Stimulated activated CD8-positive, alpha-beta memory T cell treated with anti-CD3 and anti-CD28 coated beads, Interleukin-4, amount 100 ng/mL, for 48 hours (primary cell): ENCODE data around the gene NBEAL2.

Experiments used
- DNase-seq: peaks from one replicate; pipeline ENCODE4 v3.0.0-alpha.2; 2020

Gene NBEAL2

DNA sequence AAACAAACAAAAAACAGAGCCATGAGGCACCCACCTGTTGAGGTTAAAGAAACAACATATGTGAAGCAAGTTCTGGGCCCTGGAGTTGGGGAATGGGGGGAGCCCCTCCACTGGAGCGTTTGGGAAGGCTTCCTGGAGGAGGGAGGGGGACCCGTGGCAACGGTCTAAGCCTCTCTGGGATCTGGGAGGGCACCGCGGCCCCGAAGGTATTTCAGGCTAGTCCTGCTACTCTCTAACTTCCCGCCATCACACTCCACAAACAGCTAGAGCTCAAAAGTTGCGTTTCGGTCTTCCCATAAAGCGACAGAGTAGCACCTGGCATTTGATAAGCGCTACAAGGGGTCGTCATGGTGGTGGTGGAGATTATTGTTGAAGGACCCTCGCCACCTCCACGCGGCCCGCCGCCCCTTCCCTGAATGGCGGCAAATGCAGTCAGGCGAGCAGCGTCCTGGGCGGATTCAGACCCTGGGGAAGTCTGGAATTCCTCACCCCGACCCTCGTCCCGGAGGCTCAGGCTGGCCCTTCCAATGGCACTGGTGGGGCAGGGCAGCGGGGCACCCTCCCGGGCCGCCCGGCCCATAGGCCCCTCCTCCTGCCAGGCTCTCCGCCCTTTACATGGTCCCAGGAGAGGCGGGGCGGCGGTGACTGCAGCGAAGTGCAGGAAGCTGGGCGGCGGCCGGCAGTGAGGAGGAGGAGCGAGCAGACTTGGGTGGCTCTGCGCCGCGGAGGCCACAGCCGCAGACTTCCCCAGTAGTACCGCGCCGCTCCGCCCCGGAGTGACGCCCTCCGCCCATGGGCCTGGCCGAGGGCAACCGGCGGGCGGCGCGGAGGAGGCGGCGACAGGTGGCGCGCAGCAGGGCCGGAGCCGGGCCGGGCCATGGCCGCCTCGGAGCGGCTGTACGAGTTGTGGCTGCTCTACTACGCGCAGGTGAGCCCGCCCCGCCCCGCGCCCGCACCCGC lies at the start of gene NBEAL2:
Gene NBEAL2 (plus strand): TSS at position 682 of the 960 bp plus-strand sequence. CDS start 196 bp downstream, at position 878.
- peak; percentile 97 for DNase-seq

GRCh38 chr3:46930166-46930944 lies 49.1 kb upstream of the NBEAL2 start:
- no peak for DNase-seq

DNA sequence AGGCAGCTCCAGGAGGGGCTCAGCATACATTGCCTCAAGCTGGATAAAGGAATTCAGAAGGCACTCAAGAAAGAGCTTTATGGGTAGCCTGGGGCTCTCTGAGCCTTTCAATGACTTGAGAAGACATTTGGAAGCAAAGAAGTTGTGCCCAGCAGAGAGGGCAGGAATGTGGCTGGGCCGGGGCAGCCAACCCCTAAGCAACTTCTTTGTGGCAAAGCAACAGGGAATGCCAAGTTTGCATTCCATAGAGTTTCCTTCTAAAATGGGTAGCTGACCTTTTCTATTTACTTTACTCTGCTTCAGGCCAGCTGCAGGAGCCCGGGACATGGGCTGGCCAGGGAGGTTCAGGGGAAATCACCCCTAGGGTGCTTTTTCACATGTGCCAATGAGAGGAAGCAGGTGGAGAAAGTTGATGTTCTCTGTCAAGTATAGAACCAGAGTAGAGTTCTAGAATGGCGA lies 48.5 kb upstream of the NBEAL2 start:
- no peak for DNase-seq

- DNase-seq = no peak
Measured at GRCh38 chr3:46931631-46932331, 47.7 kb upstream of the NBEAL2 start.

DNA sequence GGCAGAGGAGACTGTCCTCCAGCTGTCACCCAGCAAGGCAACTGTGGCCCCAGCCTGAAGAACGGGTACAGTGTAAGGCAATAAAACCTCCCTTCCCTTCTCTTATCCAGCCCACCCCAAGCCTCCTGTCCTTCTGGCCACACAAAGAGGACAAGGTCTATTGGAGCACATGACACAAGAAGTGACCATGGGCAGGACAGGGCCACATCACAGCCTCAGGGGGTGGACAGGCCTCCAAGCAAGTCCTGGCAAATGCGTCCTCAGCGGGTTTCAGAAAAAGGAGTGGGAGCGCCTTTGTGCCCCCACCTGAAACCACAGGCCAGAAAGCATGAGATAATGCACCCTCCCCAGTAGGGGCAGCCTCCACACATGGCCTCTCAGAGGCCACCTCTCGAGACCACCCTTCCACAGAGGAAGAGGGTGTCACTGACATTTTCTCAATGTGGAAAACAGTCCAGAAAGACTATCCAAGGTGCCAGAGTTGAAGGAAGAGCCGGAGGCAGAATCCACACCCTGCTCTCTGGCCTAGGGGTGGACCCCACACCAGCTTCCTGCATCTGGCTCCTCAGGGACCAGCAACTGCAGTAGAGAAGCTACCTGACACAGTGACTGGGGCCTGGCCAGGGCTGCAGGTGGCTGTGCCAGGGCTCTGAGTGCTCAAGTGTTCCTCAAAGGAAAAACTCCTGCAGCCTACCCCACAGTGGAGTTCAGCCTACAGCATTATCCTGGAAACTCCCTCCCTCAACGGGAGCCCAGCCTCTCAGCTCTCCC lies 46.8 kb upstream of the NBEAL2 start:
- DNase-seq = no peak

DNA sequence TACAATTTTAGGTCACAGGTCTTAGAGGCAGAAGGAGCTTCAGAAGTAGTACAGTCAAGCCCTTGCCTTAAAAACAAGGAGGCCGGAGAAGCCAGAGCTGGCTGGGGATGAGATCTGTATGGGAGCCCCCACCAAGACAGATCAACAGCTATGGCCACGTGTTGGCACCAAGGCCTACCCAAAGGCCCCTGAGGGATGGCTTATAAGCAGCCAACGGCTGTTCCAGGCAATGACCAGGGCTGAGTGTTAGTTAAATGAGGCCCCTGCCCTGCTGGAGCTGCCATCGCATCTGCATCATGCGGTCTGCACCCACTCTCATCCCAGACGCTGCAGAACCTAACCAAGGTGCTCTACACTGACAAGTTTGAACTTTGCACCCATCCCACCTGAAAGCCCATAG lies 46.2 kb upstream of the NBEAL2 start:
- no peak for DNase-seq

DNA sequence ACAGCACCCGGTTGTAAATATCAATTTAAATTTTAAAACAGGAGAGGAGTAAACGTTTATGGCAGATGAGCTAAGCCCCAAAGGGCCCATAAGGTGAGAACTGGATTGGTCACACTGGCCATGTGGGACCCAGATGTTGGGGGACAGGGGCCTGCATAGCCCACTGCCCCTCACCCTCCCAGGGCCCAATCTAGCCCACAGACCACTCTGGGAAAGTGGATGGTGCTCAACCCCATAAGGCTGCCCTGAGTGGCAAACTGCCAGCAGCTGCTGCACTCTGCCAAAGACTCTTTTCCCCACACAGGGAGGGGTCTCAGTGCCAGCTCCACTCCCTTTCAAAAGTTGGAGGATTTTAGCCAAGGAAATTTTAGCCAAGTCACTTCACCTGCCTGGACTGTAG lies 45.4 kb upstream of the NBEAL2 start:
- no peak for DNase-seq

- DNase-seq = no peak
Measured at GRCh38 chr3:46934498-46935167, 44.8 kb upstream of the NBEAL2 start.

DNA sequence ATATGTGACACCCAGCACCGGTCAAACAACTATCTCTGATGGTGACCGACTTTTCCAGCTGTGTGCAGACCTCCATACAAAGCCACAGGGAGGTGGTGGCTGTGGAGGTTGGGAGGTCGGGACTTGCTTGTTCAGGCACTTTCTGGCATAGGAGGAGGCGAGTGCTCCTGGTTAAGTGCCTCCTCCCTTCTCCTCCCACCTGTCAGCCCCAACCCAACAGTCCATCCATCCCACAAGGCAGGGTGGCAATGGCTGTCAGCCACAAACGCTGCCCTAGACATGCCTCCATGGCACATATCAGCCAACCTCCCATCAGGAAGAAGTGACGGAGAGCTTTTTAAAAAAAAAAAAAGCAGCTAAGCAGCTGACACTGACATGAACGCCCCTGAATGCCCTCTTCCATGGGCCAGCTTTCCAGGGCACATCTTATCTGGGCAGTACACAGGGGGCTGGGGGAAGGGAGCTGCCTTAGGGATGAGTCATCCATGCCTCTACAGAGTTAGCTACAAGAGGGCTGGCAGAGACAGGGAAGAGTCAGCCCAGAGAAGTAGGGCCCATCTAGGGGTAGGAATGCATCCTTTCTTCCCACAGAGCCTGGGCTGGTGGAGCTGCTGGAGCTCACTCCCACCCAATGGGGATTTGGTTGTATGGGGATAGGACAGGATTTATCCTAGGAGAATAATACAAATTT lies 44.2 kb upstream of the NBEAL2 start:
- DNase-seq = no peak

- DNase-seq = no peak
Measured at GRCh38 chr3:46935989-46936558, 43.4 kb upstream of the NBEAL2 start.

DNA sequence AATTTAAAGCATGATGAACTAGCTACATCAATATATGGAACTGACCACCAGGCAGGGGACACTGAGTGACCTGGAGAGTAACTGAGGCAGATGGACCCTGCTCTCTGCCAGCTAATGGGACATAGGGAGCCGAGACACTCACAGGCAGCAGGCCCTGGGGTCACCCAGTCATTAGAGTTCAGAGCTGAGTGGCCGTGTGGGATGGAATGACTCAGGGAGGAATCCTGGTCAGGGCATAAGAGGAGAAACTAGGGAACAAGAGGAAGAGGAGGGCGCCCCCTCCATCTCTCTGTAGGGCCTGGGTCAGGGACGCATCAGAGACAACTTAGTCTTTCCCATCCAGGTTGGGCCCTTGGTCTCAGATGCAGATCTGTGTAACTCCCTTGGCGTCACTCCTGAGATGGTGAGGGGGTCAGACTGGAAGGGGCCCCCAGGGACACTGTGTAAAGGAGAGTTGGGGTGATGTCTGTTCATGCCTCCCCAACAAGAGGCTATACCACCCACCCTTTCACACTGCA lies 42.7 kb upstream of the NBEAL2 start:
- DNase-seq = no peak

- DNase-seq = no peak
Measured at GRCh38 chr3:46938118-46938517, 41.3 kb upstream of the NBEAL2 start.

DNA sequence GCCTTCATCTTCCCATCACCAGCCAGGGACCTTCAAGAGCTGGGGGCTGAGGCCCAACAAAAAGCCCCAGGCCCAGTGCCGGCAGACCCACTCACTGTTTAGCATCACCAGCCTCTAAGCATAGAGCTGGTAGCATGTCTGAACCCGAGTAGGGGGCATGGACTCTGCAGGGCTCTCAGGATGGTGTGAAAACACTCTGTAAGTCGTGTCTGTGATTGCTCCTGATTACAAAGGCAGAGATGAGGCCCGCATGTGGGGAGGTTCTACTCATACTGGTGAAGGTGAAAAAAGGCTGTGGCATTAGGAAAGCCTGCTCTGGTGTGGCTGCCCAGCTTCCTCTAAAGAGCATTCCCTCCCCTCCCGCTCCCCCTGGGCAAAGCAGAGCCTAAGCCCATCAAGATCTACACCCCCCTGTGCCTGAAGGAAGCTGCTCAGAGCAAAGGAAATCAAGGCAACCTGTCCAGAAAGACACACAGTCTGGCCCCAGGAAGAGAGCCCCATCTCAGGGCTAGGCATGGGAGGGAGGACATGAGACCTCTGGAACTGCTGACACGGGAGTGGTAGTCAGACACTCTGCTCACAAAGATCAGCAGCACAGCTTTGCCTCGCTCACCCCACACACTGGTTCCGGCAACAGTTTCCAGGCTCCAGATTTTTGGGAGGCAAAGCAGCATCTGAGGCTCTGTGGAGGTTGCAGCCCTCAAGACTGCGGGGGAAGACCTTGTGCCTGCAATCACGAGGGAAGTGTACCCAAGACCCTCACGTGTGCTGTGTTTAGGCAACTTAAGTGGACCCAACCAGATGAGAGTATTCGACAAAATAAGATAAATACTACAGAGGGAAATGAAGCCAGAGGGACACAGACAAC lies 39.7 kb upstream of the NBEAL2 start:
- DNase-seq = no peak

DNA sequence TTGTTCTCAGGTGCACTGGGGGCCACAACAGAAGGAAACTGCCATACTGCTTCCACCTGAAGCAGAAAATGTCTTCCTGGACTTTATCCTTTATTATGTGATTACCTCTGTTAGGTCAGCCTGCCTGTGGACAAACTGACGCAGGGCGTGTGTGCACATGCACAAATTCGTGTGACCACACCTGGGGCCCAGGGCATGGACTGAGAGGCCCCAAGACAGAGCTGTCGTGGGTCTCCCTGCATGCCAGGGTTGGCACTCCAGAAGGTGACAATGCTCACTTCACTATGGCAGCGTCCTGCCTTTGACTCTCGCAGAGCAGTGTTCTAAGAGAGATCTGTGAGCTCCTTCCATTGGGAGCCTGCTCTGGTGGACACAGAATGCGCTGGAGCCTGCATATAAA lies 37.4 kb upstream of the NBEAL2 start:
- no peak for DNase-seq

DNA sequence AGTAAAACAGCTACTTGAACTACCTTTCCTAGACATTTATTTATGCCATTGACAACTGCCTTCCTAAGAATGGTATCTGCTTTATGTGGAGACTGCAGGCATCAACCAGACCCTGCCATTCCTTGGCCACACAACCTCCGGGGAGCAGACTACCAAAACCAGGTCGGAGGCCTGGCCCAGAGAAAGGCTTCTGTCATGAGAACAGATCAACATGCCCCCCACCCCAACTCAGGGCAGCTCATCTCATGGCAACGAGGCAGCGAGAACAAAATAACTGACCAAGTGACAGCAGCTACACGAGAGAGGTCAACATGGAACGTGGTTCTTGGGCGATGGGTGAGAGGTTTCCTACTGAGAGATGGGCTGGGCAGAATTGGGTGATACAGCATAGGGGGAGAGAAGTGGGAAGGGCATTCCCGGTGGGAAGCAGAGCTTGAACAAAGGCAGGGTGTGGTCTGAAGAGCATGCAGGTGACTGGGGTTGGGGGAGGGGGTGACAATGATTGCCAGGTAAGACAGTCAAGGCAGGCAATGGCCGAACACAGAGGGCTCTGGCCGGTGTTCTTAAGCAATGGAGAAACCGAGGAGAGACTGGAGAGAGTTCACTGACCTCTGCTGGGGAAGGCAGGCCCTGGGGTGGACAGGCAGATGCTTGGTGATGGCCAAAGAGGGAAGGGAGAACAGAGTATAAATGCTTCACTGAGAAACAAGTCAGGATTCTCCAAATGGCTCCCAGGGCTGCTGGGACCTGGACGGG lies 36.8 kb upstream of the NBEAL2 start:
- no peak for DNase-seq

DNA sequence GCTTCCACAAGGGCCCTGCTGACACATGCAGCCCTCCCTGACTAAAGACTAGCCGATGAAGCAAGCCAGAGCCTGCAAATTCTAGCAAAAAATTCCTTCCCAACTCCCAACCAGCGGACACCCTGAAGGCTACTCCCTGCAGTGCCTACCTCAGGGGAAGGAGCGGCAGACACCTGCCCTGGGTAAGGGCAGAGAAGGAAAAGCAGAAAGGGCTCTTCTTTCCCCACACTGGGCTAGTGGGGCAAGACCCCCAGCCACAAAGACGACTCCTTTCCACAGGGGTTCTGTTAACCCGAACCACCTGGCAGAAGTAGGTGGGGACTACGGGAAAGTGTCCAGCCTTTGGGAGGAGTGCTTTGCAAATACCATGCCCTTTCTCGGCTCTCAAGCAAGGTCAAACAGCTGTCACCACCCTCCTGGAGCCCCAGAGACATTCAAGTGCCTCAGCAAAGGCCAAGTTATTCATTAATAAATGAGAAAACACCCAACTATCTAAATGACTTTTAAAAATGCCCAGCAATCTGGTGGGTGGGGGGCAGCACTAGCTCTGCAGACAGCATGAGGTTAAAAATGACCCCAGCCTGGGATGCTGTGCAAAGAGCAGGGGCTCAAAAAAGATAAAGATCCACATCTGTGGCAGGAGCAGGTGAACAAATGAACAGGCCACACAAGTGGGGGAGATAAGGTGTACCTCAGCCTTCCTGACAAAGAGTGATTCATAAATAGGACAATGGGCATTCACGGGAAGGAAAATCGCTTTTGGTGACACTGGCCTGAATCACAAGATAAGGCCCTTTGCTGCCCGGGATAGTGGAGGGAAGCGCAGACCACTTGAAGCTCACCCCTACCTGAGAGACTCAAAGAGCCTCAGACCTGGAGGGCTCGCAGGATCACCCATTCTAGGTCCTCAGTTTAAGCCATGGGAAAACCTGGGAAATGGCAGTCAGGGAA lies 36.0 kb upstream of the NBEAL2 start:
- no peak for DNase-seq

DNA sequence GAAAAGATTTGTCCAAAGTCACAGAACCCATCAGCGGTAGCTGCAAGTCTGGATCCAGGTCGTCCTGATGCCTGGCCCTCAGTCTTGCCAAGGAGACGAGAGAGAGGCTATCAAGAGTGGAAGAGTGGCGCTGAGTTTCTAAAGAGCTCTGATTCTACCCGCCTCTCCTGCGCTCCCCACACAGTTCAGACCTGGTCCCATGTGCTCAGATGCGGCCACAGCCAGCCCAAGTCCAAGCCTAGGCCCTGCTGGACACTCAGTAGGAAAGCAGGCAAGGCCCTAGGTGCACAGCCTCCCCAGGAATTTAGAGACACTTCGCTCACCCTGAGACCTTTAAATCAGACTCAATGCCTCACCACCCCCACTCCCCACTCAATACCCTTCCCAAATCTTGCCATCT lies 35.3 kb upstream of the NBEAL2 start:
- no peak for DNase-seq

GRCh38 chr3:46946416-46946815 lies 33.0 kb upstream of the NBEAL2 start:
- DNase-seq = no peak
